Suprapubic skin (tissue), 3 donors: Measurements from ENCODE around the gene NIPBL.
"Not testable (repeated sequence)": the region's sequence is repeated elsewhere in the genome, so short reads cannot be mapped to it uniquely, and the experiment has no call there.

Source experiments
- CTCF ChIP-seq, 2 donors: fragments of 200-600 bp in 1 of 2; fragments of 450-650 bp in 1 of 2; sonication (generic) in 1 of 2; IDR thresholded peaks; one replicate each; pipeline ENCODE4 v1.5.1; 2016 to 2019; ENCODE audit warnings: antibody characterized with exemption in 2 of 2, mild to moderate bottlenecking in 1 of 2, moderate library complexity in 1 of 2
- POLR2A ChIP-seq, 2 donors: fragments of 450-650 bp; IDR thresholded peaks; one replicate each; pipeline ENCODE4 v1.6.1; 2017; ENCODE audit warnings: antibody characterized with exemption in 2 of 2, mild to moderate bottlenecking in 2 of 2, moderate library complexity in 2 of 2

GRCh38 chr5:37082977-37083376 is 206.4 kb downstream of the NIPBL start:
- TF ChIP-seq POLR2A, CTCF (IDR thresholded peaks at IDR 0.05): not testable (repeated sequence)
